ENCODE data around the gene FLNC.

The FLNC gene

DNA sequence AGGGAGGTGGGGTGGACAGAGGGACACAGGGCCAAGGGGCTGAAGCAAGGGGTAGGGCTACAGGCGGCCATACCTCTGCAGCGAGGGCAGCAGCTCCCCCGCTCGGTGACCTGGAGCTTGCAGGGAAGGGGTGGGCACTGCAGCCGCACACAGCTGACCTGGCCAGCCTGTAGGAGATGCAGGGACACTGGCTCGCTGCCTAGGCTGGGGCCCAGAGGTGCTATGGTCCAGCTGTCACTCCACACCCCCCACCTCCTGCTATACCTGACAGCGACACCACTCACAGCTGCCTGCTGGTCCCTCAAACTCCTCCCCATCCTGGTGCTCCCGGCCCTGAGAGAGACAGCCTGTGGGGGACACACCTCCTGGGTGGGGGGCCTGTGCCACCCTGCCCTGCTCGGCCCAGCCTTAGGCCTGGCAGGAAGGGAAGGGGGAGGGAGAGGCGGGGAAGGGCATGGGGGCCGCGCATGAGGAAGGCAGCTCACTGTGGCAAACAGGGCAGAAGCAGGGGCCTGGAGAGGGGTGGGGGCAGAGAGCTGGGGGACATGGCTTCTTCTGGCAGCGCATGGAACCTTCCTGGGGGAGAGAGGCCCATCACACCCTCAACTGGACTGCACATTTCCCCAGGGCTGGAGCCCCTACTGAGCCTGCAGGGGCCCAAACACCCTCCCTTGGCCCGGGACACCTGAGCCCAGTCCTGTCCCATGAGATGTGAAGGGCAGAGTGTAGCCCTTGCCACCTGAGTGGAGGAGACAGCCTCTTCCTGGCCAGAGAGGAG is 56.4 kb downstream of the FLNC start:
- DNase-seq (ENCODE audit: low read depth), result no peak
- H3K4me3 ChIP-seq (replicated peaks; ENCODE audit: low read depth, low read length), result no peak overlapping the region
- TF ChIP-seq, protein P1, sequence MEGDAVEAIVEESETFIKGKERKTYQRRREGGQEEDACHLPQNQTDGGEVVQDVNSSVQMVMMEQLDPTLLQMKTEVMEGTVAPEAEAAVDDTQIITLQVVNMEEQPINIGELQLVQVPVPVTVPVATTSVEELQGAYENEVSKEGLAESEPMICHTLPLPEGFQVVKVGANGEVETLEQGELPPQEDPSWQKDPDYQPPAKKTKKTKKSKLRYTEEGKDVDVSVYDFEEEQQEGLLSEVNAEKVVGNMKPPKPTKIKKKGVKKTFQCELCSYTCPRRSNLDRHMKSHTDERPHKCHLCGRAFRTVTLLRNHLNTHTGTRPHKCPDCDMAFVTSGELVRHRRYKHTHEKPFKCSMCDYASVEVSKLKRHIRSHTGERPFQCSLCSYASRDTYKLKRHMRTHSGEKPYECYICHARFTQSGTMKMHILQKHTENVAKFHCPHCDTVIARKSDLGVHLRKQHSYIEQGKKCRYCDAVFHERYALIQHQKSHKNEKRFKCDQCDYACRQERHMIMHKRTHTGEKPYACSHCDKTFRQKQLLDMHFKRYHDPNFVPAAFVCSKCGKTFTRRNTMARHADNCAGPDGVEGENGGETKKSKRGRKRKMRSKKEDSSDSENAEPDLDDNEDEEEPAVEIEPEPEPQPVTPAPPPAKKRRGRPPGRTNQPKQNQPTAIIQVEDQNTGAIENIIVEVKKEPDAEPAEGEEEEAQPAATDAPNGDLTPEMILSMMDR (IDR thresholded peaks at IDR 0.05; ENCODE audit: low read length, missing control alignments), result no peak

GRCh38 chr7:128887169-128888038 is 57.2 kb downstream of the FLNC start:
- DNase-seq (ENCODE audit: low read depth), result no peak
- H3K4me3 ChIP-seq (replicated peaks; ENCODE audit: low read depth, low read length), result no peak overlapping the region
- TF ChIP-seq, protein P1 (IDR thresholded peaks at IDR 0.05; ENCODE audit: low read length, missing control alignments), result no peak

- TF ChIP-seq, protein P1 (IDR thresholded peaks at IDR 0.05; ENCODE audit: low read length, missing control alignments), result no peak
- H3K4me3 ChIP-seq (replicated peaks; ENCODE audit: low read depth, low read length), result no peak overlapping the region
These were observed 58.0 kb downstream of the FLNC start for GRCh38 chr7:128888039-128888755.

DNA sequence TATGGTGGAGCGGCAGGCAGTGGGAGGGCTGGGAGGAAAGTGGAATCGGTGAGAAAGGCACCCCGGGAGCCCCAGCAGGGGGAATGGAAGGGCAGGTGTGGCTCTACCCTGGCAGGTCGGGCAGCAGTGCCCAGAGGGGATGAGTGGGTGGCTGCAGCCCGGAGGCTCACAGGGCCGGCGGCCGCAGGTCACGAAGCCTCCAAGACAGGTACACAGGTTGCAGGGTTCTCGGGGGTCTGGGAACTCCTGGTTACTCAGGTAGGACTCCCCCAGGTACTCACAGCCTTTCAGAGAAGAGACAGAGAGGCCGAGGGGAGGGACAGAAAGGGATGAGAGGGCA is 58.5 kb downstream of the FLNC start:
- H3K4me3 ChIP-seq (replicated peaks; ENCODE audit: low read depth, low read length), result no peak overlapping the region
- TF ChIP-seq, protein P1 (IDR thresholded peaks at IDR 0.05; ENCODE audit: low read length, missing control alignments), result no peak
- no peak for DNase-seq (ENCODE audit: low read depth)

More at GRCh38 chr7:128888039-128888755, 58.0 kb downstream of the FLNC start:
- no peak for DNase-seq (ENCODE audit: low read depth)

DNA sequence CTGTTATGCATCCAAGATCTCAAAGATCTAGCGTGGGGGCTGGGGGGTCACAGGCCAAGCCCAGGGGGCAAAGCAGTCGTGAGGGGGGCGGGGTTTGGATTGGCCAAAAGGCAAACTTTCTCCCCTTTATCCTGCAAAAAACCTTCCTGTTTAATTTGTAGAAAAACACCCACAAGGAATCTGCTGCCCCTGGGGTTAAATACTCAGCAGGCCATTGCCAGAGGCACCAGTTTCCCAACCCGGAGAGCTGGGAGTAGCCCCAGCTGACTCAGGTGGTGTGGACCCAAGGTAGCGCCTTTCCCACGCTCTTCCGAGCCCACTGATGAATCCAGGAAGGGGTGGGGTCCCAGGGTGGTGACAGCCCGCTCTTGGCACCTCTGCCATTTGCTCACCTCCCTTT is 58.9 kb downstream of the FLNC start:
- H3K4me3 ChIP-seq (replicated peaks; ENCODE audit: low read depth, low read length), result no peak overlapping the region
- DNase-seq (ENCODE audit: low read depth), result no peak
- TF ChIP-seq, protein P1 (IDR thresholded peaks at IDR 0.05; ENCODE audit: low read length, missing control alignments), result no peak

- TF ChIP-seq, protein P1 (IDR thresholded peaks at IDR 0.05; ENCODE audit: low read length, missing control alignments), result no peak
- no peak for DNase-seq (ENCODE audit: low read depth)
- no peak overlapping the region for H3K4me3 ChIP-seq (replicated peaks; ENCODE audit: low read depth, low read length)
These were observed 60.3 kb downstream of the FLNC start for GRCh38 chr7:128890306-128891109.
